ENCODE results near the gene FOCAD. TPM values are rescaled to one million over a fixed set of nuclear protein-coding genes. Genes with fewer than 3 reads are reported as not detected.

The FOCAD gene
- total RNA-seq, 1 experiment from 2014 or later: 40.7 TPM

DNA sequence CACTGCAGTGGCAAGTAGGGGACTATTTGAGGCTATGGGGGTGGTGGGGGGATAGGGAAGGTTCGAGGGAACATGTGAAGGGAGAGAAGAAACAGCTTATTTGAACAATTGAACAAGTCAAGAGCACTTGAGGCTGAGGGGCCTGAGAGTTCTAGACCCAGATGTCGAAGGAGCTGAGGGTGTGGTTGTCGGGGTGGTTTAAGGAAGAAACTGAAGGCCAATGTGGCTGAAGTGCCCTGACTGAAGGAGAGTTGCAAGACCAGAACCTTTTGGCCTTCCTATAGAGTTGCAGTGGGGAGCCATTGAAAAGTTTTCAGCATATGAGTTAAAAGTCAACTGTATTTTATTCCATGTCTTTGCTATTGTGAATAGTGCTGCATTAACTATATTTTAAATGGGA is 19.1 kb downstream of the FOCAD start:
- Histone ChIP-seq H3K27ac (ENCODE audit: low read depth, low read length) (no peak overlapping the region), H2AFZ (ENCODE audit: low read depth, low read length, poor library complexity, severe bottlenecking) (no peak overlapping the region), H3K9me3 (ENCODE audit: control insufficient read depth in 1 of 2, insufficient read depth in 1 of 2, low read depth in 1 of 2, low read length in 2 of 2) (no peaks in the 10 kb centered on the region), H3K27me3 (ENCODE audit: insufficient read depth, low read length) (no peaks in the 10 kb centered on the region), H3K4me3 (replicated peaks in 1 of 2; ENCODE audit: low read depth in 1 of 2, low read length in 2 of 2) (no peak overlapping the region), H3K9me2 (ENCODE audit: insufficient read depth) (no peaks in the 10 kb centered on the region), H3K9ac (ENCODE audit: low read length) (no peak overlapping the region), H3K4me1 (ENCODE audit: control insufficient read depth in 1 of 2, insufficient read depth in 2 of 2, low read length in 2 of 2) (no peaks in the 10 kb centered on the region), H3K79me2 (ENCODE audit: insufficient read depth, low read length) (peaks cover 16% of the 10 kb centered on the region), H3K4me2 (ENCODE audit: low read length) (no peak overlapping the region), H3K36me3 (ENCODE audit: control insufficient read depth in 1 of 2, insufficient read depth in 2 of 2, low read length in 2 of 2) (no peaks in the 10 kb centered on the region), H4K20me1 (ENCODE audit: insufficient read depth) (peaks cover 4% of the 10 kb centered on the region)
- TF ChIP-seq SRF (IDR thresholded peaks at IDR 0.05; ENCODE audit: low read depth): no peak
- TF ChIP-seq, protein P1, sequence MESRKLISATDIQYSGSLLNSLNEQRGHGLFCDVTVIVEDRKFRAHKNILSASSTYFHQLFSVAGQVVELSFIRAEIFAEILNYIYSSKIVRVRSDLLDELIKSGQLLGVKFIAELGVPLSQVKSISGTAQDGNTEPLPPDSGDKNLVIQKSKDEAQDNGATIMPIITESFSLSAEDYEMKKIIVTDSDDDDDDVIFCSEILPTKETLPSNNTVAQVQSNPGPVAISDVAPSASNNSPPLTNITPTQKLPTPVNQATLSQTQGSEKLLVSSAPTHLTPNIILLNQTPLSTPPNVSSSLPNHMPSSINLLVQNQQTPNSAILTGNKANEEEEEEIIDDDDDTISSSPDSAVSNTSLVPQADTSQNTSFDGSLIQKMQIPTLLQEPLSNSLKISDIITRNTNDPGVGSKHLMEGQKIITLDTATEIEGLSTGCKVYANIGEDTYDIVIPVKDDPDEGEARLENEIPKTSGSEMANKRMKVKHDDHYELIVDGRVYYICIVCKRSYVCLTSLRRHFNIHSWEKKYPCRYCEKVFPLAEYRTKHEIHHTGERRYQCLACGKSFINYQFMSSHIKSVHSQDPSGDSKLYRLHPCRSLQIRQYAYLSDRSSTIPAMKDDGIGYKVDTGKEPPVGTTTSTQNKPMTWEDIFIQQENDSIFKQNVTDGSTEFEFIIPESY (IDR thresholded peaks at IDR 0.05; ENCODE audit: extremely low read depth, insufficient replicate concordance, low read length): no peak
- ChIA-PET RAD21 (ENCODE audit: low non-redundant PET in 1 of 2, low total read pairs in 2 of 2, uncharacterized antibody in 2 of 2, unreplicated experiment in 2 of 2) (interaction anchor here in 1 of 2 experiments (0.5 kb wide), 1 partner anchor 124 kb away, joined by 3 read pairs; no protein-coding TSS in a partner anchor), CTCF (no interaction called here), POLR2A (interaction anchor here (2.4 kb wide), 1 partner anchor 19 kb away, joined by 7 read pairs; the partner anchor contains the start of gene FOCAD)
- ATAC-seq (no peak), DNase-seq (ENCODE audit: low read depth, low spot score) (no peak)
- intact Hi-C loops (cut with micrococcal nuclease): no loop called here
- BruUV-seq (replicated peaks): no TSS peak

DNA sequence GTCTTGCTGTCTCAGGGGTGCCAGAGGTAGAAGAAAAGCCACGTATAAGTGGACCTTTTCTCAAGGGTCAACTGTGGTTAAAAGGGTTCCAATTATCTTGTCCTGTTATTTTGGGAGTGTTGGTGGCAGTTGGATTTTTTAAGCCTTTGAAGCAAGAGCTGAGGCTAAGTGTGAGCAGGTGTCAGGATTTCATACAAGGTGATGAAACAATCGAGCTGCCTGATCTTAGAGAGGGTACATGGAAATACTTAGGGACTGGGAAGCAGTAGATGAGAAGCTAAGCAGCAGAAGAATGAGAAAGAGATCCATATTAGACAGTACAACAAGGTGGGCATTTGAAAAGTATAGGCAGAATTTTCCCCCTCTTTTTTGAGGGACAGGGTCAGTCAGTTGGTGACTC is 23.6 kb downstream of the FOCAD start:
- intact Hi-C loops (cut with micrococcal nuclease): no loop called here
- ChIA-PET POLR2A (no interaction called here), RAD21 (ENCODE audit: low non-redundant PET in 1 of 2, low total read pairs in 2 of 2, uncharacterized antibody in 2 of 2, unreplicated experiment in 2 of 2) (no interaction called here), CTCF (no interaction called here)
- Histone ChIP-seq H3K36me3 (ENCODE audit: control insufficient read depth in 1 of 2, insufficient read depth in 2 of 2, low read length in 2 of 2) (no peaks in the 10 kb centered on the region), H3K9me3 (ENCODE audit: control insufficient read depth in 1 of 2, insufficient read depth in 1 of 2, low read depth in 1 of 2, low read length in 2 of 2) (no peaks in the 10 kb centered on the region), H3K4me2 (ENCODE audit: low read length) (no peak overlapping the region), H4K20me1 (ENCODE audit: insufficient read depth) (no peaks in the 10 kb centered on the region; the same call in 1 of the 2 replicates), H2AFZ (ENCODE audit: low read depth, low read length, poor library complexity, severe bottlenecking) (no peak overlapping the region), H3K9ac (ENCODE audit: low read length) (no peak overlapping the region), H3K4me3 (replicated peaks in 1 of 2; ENCODE audit: low read depth in 1 of 2, low read length in 2 of 2) (no peak overlapping the region), H3K4me1 (ENCODE audit: control insufficient read depth in 1 of 2, insufficient read depth in 2 of 2, low read length in 2 of 2) (no peaks in the 10 kb centered on the region), H3K27ac (ENCODE audit: low read depth, low read length) (no peak overlapping the region), H3K27me3 (ENCODE audit: insufficient read depth, low read length) (no peaks in the 10 kb centered on the region), H3K9me2 (ENCODE audit: insufficient read depth) (no peaks in the 10 kb centered on the region), H3K79me2 (ENCODE audit: insufficient read depth, low read length) (peaks cover 18% of the 10 kb centered on the region)
- no TSS peak for BruUV-seq (replicated peaks)
- ATAC-seq: no peak
- DNase-seq (ENCODE audit: low read depth, low spot score): no peak
- TF ChIP-seq SP1 (IDR thresholded peaks at IDR 0.05; ENCODE audit: low read depth) (no peak), RAD21 (IDR thresholded peaks at IDR 0.05; ENCODE audit: low read depth) (no peak), JUND (IDR thresholded peaks at IDR 0.05) (no peak), POLR2AphosphoS5 (IDR thresholded peaks at IDR 0.05; ENCODE audit: low read depth, low read length) (no peak), ZNF274 (IDR thresholded peaks at IDR 0.05; ENCODE audit: low read depth, low read length) (no peak), EGR1 (IDR thresholded peaks at IDR 0.05; ENCODE audit: low read depth) (no peak), EZH2phosphoT487 (IDR thresholded peaks at IDR 0.05; ENCODE audit: borderline replicate concordance) (no peak), CBX3 (IDR thresholded peaks at IDR 0.05; ENCODE audit: low read depth) (no peak), POLR2A (IDR thresholded peaks at IDR 0.05; ENCODE audit: borderline replicate concordance, extremely low read depth, insufficient read depth, insufficient read length) (no peak)
- TF ChIP-seq, protein P2, sequence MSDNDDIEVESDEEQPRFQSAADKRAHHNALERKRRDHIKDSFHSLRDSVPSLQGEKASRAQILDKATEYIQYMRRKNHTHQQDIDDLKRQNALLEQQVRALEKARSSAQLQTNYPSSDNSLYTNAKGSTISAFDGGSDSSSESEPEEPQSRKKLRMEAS (IDR thresholded peaks at IDR 0.05): no peak
- TF ChIP-seq, protein P3, sequence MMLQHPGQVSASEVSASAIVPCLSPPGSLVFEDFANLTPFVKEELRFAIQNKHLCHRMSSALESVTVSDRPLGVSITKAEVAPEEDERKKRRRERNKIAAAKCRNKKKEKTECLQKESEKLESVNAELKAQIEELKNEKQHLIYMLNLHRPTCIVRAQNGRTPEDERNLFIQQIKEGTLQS (IDR thresholded peaks at IDR 0.05): no peak

All from HCT116 (cell line).